Thymus (tissue), 11 donors: ENCODE measurements around the gene GSC2. TPM values are rescaled to one million over a fixed set of nuclear protein-coding genes. Genes with fewer than 3 reads are reported as not detected.
A peak's percentile ranks its signal among the peaks of the same experiment; 100 is the strongest.

Experiments
- DNase-seq, 9 donors: peaks; one replicate each; pipeline ENCODE4 v3.0.0-alpha.2; 2013; ENCODE audit warnings: low spot score in 9 of 9, low read depth in 6 of 9, missing footprints in 1 of 9
- H3K27ac ChIP-seq, 2 donors: one replicate each; pipeline ENCODE4 v1.5.1; 2013; ENCODE audit warnings: control low read depth in 1 of 2, low read depth in 1 of 2, low read length in 1 of 2, mild to moderate bottlenecking in 1 of 2, moderate library complexity in 1 of 2
- H3K27me3 ChIP-seq, 2 donors: one replicate each; pipeline ENCODE4 v1.5.1; 2013; ENCODE audit warnings: low read length in 1 of 2; ENCODE audit not compliant: control insufficient read depth in 2 of 2, insufficient read depth in 1 of 2
- H3K36me3 ChIP-seq, 2 donors: one replicate each; pipeline ENCODE4 v1.5.1; 2013; ENCODE audit warnings: low read length in 1 of 2, mild to moderate bottlenecking in 1 of 2, moderate library complexity in 1 of 2; ENCODE audit not compliant: control insufficient read depth in 2 of 2, insufficient read depth in 2 of 2
- H3K4me1 ChIP-seq, 2 donors: one replicate each; pipeline ENCODE4 v1.5.1; 2013; ENCODE audit warnings: low read length in 2 of 2; ENCODE audit not compliant: control insufficient read depth in 2 of 2, insufficient read depth in 2 of 2
- H3K4me3 ChIP-seq, 2 donors: one replicate each; pipeline ENCODE4 v1.5.1; 2013; ENCODE audit warnings: low read length in 2 of 2, control low read depth in 1 of 2, mild to moderate bottlenecking in 1 of 2
- H3K9me3 ChIP-seq, 2 donors: one replicate each; pipeline ENCODE4 v1.5.1; 2013; ENCODE audit warnings: low read length in 1 of 2, mild to moderate bottlenecking in 1 of 2; ENCODE audit not compliant: control insufficient read depth in 2 of 2, insufficient read depth in 1 of 2
- WGBS: extraction: QIAGEN DNeasy Blood & Tissue Kit; methylation state at CpG from one replicate; pipeline ENCODE4 v1.1.7; 2013; 5-methylcytosine and 5-hydroxymethylcytosine counted together
- polyA plus RNA-seq: library from polyadenylated mRNA; stranded (reverse); fragments of 200-250 nt; gene quantifications from one replicate; pipeline ENCODE4 v1.2.3, GENCODE V29; 2013
- total RNA-seq: library from RNA; stranded (reverse); fragments of 120-200 nt; gene quantifications from one replicate; pipeline ENCODE4 v1.2.4, GENCODE V29; 2013
- donor health status: healthy.

GSC2 gene
- total and polyA plus RNA-seq, 2 donors: not detected

DNA sequence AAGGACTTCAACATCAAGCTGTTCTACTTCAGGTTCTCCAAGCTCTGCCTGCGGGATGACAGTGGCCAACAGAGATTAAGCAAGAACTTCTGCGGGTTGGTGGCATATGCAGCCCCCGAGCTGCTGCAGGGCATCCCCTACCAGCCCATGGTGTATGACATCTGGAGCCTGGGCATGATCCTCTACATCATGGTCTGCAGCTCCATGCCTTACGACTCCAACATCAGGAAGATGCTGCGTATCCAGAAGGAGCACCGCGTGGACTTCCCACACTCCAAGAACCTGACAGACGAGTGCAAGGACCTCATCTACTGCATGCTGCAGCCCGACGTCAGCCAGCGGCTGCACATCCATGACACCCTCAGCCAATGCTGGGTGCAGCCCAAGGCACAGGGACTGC is 25.1 kb downstream of the GSC2 start:
- Histone ChIP-seq H3K27me3 (peaks cover 0 to 16% of the 10 kb centered on the region in 2 donors), H3K4me1 (peaks cover 15 to 24% of the 10 kb centered on the region in 2 donors), H3K4me3 (no peak overlapping the region), H3K36me3 (no peaks in the 10 kb centered on the region), H3K9me3 (no peaks in the 10 kb centered on the region), H3K27ac (no peak overlapping the region)
- 98% methylated on average over 11 of the region's 11 CpGs for WGBS
- DNase-seq: no peak

DNA sequence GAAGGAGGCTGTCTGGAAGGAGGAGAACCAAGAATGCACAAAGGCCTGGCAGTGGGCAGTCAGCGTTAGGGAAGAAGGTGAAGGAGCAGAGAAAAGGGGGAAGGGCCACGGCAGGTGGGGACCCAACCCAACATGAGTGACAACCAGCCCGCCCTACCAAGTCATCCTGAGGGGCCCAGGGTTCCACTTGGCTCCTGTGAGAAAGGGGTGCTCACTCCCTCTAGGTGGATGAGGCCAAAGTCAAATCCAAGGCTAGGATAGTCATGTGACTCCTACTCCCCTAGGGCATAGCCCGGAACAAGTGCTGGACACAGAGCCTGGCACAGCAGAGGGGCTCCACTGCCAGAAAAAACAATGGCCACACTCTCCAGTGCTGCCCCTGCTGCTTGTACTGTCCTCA is 25.7 kb downstream of the GSC2 start:
- no peaks in the 10 kb centered on the region for H3K36me3 ChIP-seq
- H3K27me3 ChIP-seq: peaks cover 0 to 16% of the 10 kb centered on the region in 2 donors
- H3K27ac ChIP-seq: no peak overlapping the region
- H3K4me1 ChIP-seq: peaks cover 18 to 28% of the 10 kb centered on the region in 2 donors
- WGBS: 95% methylated on average over 4 of the region's 4 CpGs
- no peak for DNase-seq
- no peak overlapping the region for H3K4me3 ChIP-seq
- H3K9me3 ChIP-seq: no peaks in the 10 kb centered on the region

DNA sequence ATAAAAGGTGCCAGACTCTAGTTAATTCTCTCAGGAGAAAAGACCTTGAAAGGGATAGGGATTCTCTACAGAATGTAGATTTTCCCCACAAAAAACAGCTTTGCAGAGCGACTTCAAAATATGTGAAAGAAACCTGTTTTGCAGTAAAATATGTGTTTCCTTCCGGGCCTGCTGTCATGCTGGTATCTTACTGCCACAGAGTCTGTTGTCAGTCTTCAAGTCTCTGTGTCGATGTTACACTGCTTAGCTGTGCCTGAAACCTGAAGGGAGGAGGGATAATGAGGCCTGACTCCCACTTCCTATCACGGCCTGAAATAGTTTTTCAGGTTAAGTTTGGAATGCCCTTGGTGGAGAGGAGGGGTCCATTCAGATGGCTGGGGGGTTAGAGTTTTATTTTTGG is 26.2 kb downstream of the GSC2 start:
- Histone ChIP-seq H3K27me3 (peaks cover 0 to 16% of the 10 kb centered on the region in 2 donors), H3K4me1 (peaks cover 18 to 32% of the 10 kb centered on the region in 2 donors), H3K27ac (no peak overlapping the region), H3K9me3 (no peaks in the 10 kb centered on the region), H3K4me3 (no peak overlapping the region), H3K36me3 (no peaks in the 10 kb centered on the region)
- DNase-seq: no peak
- 94% methylated on average over 4 of the region's 4 CpGs for WGBS

DNA sequence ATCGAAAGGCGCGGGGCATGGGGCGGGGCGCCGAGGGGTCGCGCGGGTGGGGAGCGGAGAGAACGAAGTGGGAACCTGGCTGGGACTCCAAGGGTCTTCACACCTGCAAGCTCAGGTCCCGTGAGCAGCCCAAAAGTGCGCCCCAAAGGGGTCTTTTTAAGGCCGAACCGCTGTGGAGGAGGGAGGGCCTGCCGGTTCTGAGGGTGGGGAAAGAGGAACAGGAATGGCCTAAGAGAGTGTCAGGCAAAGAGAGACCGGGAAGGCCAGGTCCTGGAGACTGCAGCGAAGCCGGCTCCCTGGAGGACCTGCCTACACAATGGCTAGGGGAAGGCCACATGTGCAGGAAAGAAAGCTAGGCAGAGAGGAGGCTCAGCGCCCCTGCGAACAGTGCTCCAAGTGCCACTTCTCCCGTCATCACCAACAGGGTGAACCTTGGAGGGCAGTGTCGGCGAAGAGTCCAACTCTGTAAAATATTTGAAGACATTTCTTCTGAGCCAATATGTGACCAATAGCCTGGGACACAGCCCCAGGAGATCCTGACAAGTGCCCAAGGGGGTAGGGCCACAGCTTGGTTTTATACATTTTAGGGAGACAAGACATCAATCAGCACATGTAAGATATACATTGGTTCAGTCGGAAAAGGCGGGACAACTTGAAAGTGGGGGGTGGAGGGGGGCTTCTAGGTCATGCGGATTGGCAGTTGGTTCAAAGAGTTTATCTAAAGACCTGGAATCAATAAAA is 27.2 kb downstream of the GSC2 start:
- DNase-seq: peak in 1 of 9 donors; percentile 33
- WGBS: 23% methylated on average over 27 of the region's 27 CpGs
- Histone ChIP-seq H3K9me3 (no peaks in the 10 kb centered on the region), H3K27ac (no peak overlapping the region), H3K4me1 (peaks cover 22 to 42% of the 10 kb centered on the region in 2 donors), H3K4me3 (peak overlapping the region; percentile 53 to 78), H3K36me3 (peaks cover 3 to 7% of the 10 kb centered on the region in 2 donors), H3K27me3 (peaks cover 0 to 16% of the 10 kb centered on the region in 2 donors)

DNA sequence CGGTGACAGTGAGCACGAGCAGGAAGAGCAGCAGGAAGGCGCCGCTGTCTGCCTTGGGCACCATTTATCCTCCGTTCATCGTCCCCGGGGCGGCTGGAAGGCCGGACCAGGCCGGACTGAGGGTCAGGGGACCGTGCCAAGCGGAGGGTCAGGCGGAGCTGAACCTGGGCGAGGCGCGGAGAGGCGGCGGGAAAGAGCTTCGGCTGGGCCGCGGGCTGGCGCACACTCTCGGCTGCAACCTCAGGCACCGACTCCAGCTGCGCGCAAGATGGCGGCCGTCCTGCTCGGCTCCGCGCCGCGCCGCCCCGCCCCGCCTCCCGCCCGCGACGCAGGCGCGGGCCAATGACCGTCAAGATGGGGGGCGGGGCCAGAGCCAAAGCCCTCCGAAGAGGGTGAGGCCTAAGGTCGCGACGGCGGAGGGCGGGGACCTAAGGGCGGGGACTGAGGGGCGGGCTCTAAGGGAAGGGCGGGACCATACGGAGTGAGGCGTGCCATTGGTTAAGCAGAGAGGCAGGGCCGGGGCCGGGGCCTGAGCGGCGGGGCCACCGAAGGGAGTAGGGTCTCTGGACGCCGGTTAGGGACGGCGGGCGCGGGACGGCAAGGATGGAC is 27.8 kb downstream of the GSC2 start, which contains the start of gene DGCR2:
DGCR2 (minus strand) TSS at position 270 of the 609 bp plus-strand sequence; CDS start at position 64, 206 bp downstream.
- peak within 1 kb of the TSS; percentile 81 to 97 for H3K27ac ChIP-seq
- peak within 1 kb of the TSS; percentile 78 to 79 for H3K4me3 ChIP-seq
- peaks cover 22 to 44% of the 10 kb centered on the region in 2 donors for H3K4me1 ChIP-seq
- no peaks in the 10 kb centered on the region for H3K9me3 ChIP-seq
- peaks cover 3 to 9% of the 10 kb centered on the region in 2 donors for H3K36me3 ChIP-seq
- peak; percentile 82 to 98 (median 96) for DNase-seq
- H3K27me3 ChIP-seq: peaks cover 0 to 16% of the 10 kb centered on the region in 2 donors
- under 1% methylated on average over 67 of the region's 67 CpGs for WGBS

DNA sequence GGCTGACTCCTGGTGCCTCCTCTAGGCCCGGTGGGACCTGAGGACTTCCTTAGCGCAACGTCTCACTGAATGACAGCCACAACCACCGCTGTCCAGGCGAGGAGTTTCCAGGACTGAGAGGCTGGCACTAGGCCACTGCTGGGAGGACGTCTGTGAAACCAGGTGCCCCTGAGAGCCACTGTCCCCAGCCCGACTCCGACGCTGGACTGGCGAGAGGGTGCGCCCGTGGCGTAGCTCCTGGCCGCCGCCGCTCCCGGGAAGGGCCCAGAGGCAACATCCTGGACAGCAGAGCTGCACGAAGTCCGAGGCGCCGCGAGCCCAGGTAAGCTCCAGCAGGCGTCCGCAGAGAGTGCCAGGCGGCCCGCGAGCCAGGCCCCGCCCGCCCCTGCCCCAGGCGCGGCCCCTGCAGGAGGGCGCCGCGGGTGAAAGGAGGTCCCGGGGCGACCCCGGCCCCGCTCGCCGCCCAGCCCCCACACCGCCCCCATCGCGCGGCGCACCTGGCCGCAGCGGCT is 28.4 kb downstream of the GSC2 start:
- no peaks in the 10 kb centered on the region for H3K9me3 ChIP-seq
- DNase-seq: peak in 1 of 9 donors; percentile 41
- peaks cover 0 to 16% of the 10 kb centered on the region in 2 donors for H3K27me3 ChIP-seq
- under 1% methylated on average over 47 of the region's 47 CpGs for WGBS
- peak overlapping the region; percentile 78 to 79 for H3K4me3 ChIP-seq
- H3K27ac ChIP-seq: peak overlapping the region; percentile 81 to 97
- peaks cover 5 to 9% of the 10 kb centered on the region in 2 donors for H3K36me3 ChIP-seq
- peaks cover 22 to 50% of the 10 kb centered on the region in 2 donors for H3K4me1 ChIP-seq

DNA sequence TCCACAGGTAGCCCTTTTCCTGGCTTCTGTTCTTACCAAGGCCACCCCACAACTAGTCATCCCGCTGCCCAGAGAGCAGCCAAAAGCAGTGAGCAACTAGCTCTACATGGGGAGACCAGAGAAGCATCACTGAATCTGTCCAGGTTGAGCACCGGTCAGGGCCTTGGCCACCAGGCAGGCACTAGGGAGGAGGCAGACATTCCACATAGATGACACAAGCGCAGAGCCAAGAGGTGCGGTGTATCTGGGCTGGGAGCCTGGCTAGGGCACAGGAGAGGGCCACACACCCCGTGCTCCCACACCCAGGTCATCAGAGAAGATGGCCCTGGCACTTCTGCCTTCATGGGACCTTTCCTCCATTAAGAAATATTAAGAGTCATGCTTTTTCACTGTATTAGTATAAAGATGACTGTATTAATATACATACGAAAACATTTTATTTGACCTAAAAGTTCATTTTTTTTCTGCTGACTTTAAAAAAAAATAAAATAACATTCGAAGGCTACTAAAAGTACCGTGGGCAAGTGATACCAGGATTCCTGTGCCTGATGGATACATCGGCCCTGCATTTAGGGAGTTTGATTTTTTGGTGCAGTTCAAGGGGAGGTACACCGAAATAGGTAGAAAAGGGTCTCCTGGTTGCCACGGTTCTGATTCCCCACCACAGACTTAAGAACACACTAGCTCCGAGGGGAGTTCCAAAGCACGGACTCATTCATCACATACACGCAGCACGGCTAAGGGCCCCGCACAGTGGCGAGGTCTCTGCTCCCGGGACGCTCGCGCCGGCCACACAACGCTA is 29.1 kb downstream of the GSC2 start:
- DNase-seq: peak in 2 of 9 donors; percentile 13 to 21
- Histone ChIP-seq H3K27me3 (peaks cover 0 to 16% of the 10 kb centered on the region in 2 donors), H3K4me3 (peak overlapping the region; percentile 78 to 79), H3K36me3 (peaks cover 5 to 9% of the 10 kb centered on the region in 2 donors), H3K9me3 (no peaks in the 10 kb centered on the region), H3K27ac (no peak overlapping the region), H3K4me1 (peaks cover 24 to 52% of the 10 kb centered on the region in 2 donors)
- 34% methylated on average over 23 of the region's 23 CpGs for WGBS

DNA sequence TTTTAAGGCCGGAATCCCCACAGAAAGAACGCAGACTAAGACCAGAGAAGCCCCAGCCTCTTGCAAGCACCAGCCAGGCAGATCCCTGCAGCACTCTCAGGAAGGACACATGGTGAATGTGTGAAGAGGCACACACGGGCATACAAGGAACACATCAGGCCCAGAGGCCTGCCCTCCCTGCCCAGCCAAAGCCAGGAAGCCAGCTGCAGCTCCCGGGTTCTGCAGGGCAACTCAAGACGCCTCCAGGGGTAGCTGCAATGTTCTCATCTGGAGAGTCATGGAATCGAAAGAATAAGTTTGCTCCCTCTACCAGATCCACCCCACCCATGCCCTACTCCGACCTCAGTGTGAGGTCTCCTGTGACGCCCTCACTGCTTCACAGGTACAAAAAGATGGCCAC is 30.1 kb downstream of the GSC2 start:
- Histone ChIP-seq H3K4me1 (peaks cover 24 to 52% of the 10 kb centered on the region in 2 donors), H3K9me3 (no peaks in the 10 kb centered on the region), H3K27ac (no peak overlapping the region), H3K4me3 (no peak overlapping the region), H3K27me3 (peaks cover 0 to 10% of the 10 kb centered on the region in 2 donors), H3K36me3 (peaks cover 9 to 14% of the 10 kb centered on the region in 2 donors)
- WGBS: 94% methylated on average over 8 of the region's 8 CpGs
- DNase-seq: no peak
